Superior temporal gyrus (tissue), 1 donor: ENCODE data around the gene KIF25.
"Not testable (repeated sequence)": the region's sequence is repeated elsewhere in the genome, so short reads cannot be mapped to it uniquely, and the experiment has no call there.

ENCODE experiments used
- DNase-seq: peaks from one replicate; pipeline ENCODE4 v3.0.0-alpha.2; 2016; ENCODE audit errors: extremely low spot score

Gene KIF25

DNA sequence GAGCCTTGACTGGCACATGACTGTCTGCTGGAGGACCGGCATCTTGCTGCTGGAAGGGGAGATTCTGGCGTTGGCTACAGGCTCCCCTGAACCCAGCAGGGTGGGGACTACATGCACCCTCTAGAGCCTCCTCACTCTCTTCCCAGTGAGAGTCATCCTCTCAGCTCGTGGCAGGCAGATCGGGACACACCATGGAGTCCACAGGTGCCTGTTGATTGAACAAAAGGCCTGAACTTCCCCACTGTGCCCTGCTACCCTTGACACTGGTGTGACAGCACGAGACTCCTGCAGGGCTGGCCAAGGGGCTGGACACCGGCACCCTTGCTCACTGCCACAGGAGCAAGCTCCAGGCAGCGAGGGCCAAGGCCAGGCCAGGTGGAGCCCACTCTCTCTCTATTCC is 73.3 kb downstream of the KIF25 start:
- DNase-seq = no peak

GRCh38 chr6:168071620-168072019 is 74.1 kb downstream of the KIF25 start:
- no peak for DNase-seq

DNA sequence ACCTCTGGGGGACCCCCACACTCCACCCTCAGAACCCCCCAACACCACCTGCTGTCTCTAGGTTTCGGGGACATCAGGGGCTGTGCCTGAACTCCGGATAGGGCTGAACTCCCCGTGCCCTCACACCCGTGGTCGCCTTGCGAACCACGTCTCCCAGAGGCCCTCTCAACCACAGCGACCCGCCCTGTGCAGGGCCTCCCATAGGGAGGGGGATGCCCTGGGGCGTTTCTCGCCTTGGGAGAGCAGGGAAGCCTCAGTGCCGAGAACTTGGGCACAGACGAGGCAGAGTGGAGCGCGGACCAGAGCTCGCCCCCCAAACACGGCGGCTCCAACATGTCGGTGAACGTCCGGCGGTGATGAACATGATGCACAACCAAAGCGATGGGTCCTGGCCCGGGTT is 74.8 kb downstream of the KIF25 start:
- DNase-seq = no peak

DNA sequence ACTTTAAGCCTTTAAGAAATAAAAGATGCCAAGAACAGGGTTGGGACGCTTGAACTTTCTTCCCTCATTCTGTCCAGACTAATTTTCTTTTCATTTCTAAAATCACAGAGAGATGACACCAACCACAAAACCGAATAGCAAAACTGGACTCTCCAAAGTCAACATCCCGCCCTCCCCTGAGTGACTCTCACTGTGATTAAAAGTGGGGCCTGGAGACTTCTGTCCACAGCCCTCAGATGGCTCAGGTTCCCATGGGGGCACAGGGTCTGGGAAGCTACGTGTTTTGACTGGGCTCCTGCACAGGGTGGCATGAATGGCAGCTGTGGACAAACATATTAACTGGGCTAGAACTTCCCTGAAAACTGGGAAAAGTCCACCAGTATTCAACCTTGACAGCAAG is 75.3 kb downstream of the KIF25 start:
- DNase-seq = no peak

GRCh38 chr6:168073937-168074730 is 76.7 kb downstream of the KIF25 start:
- DNase-seq = no peak

DNA sequence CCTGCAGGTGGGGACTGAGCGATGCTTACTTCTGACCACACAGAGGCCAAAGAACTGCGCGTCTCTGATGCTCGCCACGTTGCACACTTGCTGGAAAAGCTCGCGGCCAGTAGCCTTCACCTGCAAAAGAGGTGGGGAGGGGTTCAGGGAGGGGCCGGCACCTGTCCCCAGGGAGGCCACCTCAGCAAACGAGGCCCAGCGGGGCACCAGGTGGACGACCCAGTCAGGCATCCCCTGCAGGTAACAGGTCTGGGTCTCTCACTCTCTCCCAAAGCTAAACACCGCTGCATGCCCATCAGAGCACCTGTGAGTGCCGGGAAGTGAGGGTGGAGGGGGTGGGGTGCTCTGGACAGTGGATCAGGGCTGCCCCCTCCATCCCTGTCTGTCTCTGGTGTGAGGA is 77.7 kb downstream of the KIF25 start:
- no peak for DNase-seq

- DNase-seq = no peak
Measured at GRCh38 chr6:168075787-168076202, 78.3 kb downstream of the KIF25 start.

DNA sequence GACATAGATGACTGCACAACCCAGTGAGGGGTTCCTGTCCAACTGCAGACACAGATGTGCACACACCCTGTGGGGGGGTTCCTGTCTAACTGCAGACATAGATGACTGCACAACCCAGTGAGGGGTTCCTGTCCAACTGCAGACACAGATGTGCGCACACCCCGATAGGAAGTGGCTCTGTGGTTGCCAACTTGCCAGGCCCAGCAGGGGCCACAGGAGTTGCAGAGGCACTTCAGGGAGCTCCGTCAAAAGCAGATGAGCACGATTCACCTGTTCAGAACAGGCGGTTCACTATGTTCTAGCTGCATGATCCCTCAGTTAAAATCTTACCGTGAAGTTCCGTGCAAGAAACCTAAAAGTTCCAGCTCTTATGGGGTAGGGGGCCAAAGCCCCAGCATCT is 79.9 kb downstream of the KIF25 start:
- DNase-seq = not testable (repeated sequence)

DNA sequence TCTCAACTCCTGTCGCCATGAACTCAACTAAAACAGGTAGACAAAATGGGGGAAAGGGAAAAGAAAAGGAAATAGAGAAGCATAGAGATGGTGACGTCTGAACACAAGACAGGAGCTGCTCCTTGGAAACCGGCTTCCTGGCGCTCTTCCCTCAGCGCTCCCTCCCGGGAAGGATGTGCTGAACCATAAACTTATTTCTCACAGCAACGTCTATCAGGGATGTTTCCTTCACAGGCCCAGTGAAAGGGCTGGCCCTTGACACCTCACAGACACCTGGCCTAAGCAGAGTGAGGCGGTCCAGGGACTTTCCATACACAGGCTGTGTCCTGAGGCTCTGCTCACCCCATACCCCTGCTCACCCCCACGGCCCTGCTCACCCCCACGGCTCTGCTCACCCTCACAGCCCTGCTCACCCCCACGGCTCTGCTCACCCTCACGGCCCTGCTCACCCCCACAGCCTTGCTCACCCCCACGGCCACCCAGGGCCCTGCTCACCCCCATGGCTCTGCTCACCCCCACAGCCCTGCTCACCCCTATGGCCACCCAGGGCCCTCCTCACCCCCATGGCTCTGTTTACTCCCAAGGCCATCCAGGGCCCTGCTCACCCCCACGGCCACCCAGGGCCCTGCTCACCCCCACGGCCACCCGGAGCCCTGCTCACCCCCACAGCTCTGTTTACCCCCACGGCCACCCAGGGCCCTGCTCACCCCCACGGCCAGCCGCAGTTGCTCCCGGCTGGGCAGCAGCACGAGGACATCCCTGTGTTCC is 80.9 kb downstream of the KIF25 start:
- DNase-seq = no peak

DNA sequence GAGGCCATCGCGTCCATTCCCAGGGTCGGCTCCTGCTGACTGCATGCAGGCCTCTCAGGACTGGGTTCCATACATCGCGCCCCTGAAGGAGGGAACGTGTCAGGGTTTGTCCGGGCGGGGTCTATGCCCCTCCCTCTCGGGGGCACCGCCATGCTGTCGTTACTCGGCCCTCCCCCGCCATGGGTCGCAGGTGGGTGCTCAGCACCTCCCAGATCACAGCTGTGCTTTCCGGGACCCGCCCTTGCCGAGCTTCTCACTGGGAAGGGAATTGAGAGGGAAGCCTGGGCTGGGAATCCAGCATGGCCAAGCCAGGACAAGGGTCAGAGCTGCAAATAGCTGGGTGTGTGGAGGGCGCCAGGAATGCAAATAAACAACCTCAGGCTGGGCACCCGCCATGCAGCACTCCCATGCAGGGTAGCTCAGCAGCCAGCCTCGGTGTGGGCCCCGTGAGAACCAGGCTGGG is 81.5 kb downstream of the KIF25 start, which contains the start of gene FRMD1:
Gene FRMD1 (minus strand): TSS at position 270 of the 463 bp plus-strand sequence. CDS start 118 bp downstream, at position 152.
- no peak for DNase-seq

GRCh38 chr6:168080393-168081077 is 83.1 kb downstream of the KIF25 start:
- no peak for DNase-seq

GRCh38 chr6:168081858-168082546 is 84.5 kb downstream of the KIF25 start:
- no peak for DNase-seq

DNA sequence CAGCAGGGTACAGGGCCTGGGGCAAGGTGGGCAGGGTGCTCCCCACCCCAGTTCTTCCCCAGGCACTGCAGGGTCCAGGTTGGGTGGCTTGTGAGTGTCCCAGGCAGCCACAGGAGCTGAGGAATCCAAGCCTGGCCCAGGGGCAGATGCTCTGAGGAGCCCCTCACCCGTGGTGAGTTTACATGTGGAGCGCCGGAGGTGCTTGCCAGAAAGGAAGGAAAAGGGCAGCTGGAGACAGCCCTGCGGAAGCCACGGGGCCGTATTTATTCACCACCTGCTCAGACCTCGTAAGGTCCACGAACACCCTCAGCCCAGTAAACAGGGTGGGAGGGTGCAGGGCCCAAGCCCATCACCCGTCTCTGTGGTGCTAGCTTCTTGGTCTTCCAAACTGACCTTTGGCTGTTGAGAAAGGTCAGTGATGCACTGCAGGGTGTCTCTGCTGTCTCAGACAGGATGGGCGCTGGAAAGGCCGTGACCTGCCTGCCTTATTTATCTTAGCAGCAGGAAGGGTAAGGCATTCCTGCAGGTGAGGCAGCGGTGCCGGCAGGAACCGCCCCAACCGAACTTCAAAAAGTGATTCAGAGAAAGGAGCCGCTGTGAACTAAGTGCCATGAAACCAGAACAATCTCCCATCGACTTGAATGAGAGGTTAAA is 85.5 kb downstream of the KIF25 start:
- no peak for DNase-seq

DNA sequence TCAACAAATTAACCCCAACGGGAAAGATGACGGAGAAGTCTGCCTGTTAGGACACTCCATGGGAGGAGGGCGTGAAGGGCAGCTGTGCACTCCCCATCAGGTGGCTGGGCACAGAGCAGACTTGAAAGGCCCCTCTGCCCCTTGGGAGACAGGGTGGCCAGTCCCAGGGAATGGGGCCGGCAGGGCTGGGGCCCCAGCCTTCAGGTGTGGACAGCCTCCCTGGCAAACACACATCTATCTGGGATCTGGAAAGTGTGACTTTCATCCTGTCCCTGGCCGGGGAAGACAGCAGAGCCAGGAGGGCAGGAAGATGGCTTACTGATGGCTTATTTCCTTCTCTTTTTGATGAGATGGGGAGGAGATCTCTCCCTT is 86.0 kb downstream of the KIF25 start:
- DNase-seq = no peak

- no peak for DNase-seq
Measured at GRCh38 chr6:168084465-168085160, 87.1 kb downstream of the KIF25 start.

GRCh38 chr6:168086066-168086465 is 88.6 kb downstream of the KIF25 start:
- DNase-seq = no peak

GRCh38 chr6:168086616-168087015 is 89.1 kb downstream of the KIF25 start:
- no peak for DNase-seq

GRCh38 chr6:168087436-168088160 is 90.1 kb downstream of the KIF25 start:
- no peak for DNase-seq

DNA sequence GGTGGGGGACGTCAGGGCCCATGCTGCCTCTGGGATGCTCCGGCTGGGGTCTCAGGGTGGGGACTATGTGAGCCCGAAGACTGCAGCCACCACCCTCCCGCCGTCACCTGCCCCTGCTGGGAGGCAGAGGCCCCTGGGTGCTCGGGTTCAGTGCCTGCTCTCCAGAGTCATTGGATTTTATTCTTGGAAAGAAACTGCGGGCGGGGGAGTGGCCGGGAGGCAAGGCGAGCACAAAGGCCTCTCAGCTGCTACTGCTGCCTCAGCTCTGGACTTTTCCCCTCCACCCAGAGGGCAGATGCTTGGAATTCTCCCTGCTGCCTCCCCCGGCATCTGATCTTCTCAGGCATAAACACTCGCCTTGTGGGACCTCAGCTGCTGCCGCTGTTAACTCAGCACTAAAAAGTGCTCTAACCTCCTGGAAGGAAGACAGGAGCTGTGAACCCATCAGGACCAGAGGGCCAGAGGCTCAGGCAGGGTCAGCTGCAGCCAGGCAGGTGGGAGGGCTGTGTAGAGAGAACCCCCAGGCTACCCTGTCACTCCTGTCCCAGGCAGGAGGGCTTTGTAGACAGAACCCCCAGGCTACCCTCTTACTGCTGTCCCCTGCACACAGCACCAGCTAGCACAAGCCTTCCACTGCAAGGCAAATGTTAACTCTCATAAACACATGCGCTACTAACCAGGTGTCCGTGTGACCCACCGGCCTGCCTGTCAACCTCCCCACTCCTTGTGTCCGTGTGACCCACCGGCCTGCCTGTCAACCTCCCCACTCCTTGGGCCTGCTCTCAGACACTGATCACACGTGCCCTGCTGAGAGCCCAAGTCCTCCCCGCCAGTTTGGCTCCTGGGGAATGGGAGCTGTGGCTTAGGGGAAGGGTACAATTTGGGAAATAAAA is 90.9 kb downstream of the KIF25 start:
- DNase-seq = no peak
